Hippocampal formation (tissue), 2 donors: ENCODE data around the gene CARD19.

Source experiments
- DNase-seq, 2 donors: peaks; one replicate each; lab custom pipeline; 2025; lab: John Stamatoyannopoulos, UW

The CARD19 gene

DNA sequence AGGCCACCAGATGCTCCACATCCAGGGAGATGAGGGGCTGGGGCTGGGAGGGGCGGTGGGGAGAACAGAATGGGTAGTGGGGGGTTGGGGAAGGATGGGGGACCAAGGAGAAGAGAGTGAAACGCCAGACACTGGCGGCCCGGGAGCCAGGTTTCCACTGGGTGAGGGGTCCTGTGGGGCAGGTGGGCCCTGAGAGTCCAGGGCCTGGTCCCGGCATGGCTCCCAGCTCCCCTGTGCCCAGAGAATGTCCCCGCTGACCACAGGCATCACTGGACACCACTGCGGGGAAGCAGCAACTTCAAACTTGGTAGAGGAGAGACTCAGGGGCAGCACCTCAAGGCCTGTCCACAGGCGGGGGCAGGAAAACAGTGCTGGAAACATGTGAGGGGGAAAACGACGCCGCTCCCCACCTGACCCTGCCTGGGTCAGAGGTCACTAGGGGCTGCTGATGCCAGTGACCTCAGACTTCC lies 24.9 kb downstream of the CARD19 start:
- no peak for DNase-seq

DNA sequence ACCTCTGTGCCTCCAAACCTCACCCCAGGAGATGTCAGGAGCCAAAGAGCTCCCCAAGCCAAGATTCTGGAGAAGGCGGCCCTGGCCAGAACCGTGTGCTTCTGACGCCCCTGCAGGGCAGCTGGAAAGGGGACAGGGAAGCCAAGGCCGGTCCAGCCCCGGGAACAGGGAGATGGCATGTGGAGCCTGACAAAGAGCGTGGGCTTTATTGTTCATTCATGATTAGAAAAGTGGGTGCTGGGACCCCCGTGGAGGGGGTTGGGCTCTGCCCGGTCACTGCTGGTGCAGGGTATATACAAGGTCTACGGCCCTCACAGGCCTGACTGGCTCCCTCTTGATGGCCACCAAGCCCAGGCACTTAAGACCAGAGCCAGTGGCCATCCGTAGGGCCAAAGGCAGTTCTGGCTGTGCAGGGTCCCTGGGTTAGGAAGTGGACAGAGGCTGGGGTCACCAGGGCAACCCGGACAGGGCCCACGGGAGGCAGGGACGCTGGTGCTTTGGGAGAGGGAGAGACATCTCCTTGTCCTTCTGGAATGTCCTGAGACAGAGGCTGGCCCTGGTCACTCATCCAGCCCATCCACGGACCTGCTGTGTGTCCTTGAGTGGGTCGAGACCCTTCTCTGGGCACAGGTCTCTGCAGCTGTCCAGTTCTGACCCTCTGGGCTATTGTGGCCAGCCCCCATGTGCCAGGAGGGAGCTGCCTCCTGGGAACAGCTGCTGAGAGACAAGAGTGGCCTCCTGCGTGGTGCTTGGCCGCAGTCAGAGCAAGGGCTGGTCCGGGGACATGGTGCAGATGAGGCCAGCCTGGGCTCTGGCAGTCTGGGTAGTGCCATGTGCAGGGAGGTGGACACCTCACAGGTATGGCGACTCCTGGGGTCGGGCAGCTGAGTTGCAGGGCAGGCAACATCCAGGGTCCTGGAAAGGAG lies 25.6 kb downstream of the CARD19 start:
- no peak for DNase-seq

DNA sequence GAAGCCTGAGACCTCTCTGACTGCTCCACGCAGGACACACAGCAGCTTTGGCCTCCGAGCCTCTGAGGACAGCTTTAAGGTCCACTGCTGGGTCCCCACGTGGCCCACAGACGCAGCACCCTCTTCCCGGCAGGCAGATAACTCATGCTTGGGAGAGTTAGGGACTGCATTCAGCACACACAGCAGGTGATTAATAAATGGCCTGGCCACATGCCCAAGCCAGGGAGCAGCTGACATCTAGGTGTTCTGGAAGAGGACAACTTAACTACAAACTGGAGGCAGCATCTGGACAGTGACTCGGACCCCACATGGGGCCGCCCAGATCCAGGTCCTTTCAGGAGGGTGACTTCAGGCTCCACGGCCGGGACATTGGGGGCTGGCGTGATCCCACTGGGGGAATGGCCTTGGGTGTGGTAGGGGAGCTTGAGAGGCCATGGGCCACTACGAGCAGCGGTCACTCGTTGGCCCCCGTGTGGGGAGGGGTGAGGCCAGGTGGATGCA lies 26.8 kb downstream of the CARD19 start:
- no peak for DNase-seq

DNA sequence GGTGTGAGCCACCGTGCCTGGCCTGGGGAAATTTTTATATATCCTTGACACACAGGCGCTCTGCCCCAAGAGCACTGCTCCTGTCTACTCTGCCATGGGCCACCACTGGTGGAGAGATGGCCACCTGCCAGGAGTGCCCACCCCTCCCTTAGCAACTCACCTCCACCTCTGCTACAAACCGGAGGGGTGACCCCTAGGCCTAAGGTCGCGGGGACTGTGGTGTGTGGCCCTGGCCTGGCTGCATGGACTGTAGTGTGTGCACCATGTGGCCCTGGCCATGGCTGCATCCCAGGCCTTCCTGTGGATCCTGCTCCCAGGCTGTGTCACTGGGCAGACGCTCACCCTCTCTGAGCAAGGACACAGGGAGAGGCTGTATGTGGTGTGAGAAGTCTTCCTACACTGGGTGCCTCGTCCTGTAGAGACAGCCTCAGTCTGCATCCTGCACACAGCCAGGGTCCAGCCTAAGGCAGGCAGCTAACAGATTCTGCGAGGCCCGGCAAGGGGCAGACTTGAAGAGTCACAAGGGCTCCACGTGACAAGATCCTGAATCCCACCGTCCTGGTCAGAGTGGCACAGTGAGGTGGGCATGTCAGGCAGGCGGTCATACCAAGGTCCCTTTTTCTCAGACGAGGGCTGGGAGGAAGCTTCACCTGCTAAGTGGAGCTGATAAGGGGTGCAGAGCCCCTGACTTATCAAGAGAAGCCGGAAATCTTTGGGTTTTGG lies 27.7 kb downstream of the CARD19 start:
- no peak for DNase-seq

DNA sequence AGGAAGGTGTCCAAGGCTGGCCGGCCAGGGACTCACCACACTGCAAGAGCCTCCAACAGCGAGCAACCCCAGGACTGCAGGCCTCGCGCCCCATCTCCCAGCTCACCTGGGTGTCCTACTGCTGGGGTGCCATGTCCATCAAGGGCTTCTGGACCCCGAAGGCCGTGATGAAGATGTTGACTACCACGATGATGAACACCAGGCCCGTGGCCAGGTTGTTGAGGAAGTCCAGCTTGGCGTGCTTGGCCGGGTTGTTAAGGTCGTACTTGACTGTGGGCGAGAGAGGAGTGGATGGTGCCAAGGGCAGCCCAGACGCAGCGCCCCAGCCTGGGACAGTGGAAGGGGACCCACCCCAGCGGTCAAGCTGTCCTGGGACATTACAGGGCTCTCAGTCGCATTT lies 28.8 kb downstream of the CARD19 start:
- no peak for DNase-seq

DNA sequence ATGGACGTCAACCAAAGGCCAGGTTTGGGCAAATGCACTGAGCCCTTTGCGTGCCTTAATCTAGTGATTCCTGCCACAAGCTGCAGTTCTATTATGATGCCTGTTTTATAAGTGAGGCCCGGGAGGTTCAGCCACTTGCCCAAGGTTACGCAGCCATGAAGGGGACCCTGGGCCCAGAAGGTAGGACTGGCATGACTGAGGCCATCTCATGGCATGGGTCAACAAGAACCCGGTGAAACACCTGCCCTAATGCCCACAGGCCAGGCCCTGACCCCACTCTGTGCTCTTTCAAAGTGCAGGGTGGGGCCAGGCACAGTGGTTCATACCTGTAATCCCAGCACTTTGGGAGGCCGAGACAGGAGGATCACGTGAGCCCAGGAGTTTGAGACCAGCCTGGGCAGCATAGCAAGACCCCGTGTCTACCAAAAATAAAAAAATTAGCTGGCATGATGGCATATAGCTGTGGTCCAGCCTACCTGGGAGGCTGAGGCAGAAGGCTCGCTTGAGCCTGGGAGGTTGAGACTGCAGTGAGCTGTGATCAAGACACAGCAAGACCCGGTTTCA lies 29.4 kb downstream of the CARD19 start:
- no peak for DNase-seq

DNA sequence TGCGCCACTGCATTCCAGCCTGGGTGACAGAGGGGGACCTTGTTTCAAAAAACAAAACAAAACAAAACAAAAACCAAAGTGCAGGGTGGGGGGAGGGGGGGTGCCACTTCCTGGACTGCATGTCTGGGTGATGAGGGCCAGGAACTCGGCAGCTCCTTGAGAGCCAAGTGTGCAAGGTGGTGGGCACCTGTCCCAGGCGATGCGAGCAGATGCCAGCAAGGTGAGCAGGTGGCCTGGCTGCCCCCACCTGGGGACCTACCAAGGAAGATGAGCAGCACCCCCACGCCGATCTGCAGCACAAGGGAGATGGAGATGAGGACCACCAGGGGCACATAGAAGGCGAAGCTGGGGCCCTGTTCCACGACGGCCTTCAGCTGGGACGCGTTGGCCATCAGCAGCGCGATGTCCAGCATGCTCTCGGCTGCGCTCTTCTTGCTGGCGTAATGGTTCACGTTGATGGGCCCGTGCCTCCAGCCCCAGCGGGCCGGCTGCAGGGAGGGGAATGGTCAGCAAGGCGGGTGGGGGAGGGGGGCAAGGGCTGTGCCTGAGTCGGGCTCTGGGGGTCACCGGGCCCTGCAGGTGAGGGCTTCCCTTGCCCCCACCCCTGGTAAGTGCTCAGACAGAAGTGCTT lies 30.2 kb downstream of the CARD19 start:
- no peak for DNase-seq

DNA sequence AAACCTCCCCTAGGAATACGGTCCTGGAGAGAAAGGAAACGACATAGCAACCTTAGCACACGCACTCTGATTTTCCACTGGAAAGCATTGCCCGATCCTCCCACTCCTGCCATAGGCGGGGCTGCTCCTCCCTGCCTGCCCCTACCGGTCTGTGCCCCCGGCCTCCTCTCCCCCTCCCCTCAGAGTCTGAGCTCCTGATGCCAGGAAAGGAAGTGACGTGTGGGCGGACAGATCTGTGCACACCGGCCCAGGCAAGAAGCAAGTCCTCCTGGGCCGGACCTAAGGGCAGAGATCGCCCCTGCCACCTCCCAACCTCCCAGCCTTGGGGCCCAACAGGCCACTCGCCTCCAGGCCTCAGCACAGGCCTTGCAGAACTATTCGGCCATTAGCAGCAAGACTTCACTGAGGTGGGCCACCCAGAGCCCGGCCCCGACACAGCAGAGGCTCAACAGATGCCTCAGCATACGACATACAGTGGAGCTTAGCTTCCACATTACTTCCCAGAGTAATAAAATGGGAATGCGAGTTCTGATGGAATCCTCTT lies 30.9 kb downstream of the CARD19 start:
- no peak for DNase-seq

DNA sequence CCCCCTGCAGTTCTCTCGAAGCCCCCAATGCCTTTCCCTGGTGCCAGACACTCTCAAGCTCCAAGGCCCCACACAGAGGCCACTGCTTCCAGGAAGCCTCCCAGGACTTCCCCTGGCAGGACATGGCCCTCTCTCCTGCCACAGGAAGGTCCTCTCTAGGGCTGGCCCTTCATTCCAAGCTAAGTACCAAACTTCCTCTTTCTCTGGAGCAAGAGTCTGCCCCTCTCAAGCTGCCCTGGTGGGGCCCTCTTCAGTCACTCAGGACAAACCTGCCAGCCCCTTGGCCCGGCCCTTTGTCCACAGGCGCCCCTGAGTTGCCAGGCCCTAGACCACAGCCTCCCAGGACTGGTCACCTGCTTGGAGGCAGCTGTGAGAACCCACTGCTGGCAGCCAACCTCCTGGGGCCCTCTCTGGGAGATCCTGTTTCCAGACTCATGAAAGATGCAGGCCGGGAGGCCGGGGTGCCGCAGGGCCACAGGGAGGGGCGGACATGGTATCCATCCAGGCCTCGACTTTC lies 31.4 kb downstream of the CARD19 start:
- DNase-seq, result peak in 1 of 2 donors; percentile 59

DNA sequence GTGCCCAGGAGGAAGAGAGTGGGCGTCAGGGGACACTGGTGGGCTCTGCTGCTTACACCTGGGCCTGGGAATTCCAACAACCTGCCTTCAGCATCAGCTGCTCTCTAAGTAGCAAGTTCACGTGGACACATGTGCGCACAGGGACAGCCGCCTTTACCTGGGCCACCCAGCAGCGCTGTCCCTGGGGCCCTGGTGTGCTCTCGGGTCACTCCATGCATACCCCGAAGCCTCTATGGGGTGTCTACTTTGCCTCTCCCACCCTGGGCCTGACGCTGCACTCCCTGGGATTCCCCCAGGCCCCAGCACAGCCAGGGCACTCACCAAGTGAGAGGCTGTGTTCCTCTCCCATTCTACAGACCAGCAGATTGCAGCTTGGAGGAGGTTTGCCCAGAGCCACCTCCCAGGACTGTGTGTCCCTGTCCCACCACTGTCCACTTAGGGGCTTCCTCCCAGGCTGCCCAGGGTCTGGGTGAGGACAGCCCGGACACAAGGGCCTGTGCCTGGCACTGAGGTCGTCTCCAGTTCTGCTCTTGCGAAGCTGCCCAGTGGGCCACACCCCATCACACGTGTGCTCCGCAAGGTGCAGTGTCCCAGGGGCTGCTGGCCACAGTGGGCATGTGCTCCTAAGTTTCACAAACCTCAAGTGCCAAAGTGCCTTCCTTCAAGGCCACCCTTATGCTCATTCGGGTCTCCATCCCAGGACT lies 32.1 kb downstream of the CARD19 start:
- DNase-seq, result no peak

DNA sequence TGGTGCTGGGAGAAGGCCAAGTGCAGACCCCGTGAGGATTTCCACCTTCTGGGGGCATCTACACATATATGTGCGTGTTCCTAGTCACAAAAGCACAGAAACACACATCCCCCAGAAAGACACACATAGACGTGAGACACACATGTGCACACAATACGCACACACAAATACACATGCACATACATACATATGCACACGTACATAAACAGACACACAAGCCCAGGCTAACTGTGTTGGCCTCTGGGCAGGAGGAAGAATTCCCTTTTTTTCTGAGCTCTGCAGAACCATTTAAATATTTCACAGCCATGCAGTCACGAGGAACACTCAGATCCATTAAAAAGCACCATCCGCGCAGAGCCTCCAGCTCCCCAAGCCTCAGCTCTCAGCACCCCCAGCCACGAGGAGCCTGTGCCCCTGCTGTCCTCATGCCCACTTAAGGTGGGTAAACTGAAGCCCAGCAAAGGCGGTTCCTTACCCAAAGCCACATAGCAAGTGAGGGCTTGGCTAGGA lies 32.8 kb downstream of the CARD19 start:
- no peak for DNase-seq

DNA sequence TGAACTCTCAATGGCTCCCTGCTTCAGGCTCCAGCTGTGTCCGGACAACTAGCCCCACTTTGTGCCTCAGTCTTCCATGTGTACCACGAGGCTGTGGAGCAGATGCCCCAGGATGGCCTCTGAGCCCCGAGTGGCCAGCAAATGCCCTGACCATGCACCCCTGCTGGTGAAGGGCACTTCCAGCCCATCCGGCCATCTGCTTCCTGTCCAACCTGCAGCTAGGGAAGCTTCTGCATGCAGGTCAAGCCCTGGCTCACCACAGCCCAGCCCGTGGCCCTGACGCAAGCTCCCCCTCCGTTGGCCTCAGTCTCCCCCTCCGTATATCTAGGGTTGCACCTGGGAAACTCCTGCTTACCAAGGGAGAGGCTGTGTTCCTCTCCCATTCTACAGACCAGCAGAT lies 33.3 kb downstream of the CARD19 start:
- peak in 1 of 2 donors; percentile 43 for DNase-seq

DNA sequence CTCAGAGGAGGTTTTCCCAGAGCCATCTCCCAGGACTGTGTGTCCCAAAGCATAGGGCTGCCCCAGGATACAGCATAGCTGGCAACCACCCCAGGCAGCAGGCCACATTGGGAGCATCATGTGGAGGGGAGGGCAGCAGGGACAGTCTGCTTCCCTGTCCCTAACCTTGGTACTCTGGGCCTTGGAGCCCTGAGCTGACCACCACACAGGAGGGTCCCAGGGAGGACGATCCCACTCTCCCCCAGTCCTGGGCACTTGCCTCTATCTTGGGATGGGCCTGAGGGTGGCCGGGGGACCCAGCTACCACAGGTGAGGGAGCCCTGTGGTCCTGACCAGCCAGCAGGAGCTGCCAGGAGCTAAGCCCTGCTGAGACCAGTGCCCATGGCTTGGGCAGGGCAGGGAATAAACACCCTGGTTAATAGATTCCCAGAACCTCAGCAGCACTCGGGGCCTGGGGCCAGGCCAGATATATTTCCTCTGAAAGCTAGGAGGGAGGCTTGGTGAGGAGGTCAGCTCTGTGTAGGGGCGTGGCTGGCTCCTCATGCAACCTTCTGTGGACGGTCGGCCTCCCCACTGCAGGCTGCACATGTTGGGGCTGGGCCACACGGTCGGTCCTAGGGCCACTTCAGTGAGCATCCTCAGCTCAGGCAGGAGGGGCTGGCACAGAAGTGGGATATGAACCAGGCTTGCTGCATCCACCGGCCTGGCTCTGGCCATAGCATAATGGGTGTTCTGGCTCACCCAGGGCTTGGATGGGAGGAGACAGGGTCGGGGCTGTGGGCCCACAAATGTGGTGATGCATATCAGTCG lies 33.9 kb downstream of the CARD19 start:
- DNase-seq, result no peak

DNA sequence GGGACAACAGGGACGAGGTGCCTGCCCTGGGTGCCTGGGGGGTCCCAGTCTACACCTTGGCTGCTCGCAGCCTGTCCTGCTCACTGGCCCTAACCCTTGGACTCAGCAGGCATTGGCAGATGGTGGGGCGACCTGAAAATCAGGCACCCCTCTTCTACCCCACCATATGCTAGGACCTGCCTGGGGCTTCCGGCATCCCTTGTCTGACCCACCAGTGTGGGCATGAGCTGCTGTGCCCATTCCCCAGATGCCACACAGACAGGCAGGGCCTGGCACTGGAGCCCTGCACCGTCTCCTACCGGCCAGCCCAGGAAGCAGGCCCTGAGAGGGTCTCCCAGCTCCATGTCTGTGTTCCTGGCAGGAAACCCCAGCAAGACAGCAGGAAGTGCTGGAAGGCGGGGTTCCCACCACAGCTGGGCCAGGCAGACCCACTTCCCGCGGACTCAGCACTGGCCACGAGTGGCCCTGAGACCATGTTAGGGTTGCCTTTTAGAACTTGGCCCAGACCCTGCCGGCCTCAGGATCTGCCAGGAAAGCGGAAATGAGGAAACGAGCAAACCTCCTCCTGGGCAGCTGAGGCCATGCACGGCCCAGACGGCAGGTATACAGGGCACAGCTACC lies 35.0 kb downstream of the CARD19 start:
- peak in 1 of 2 donors; percentile 20 for DNase-seq

DNA sequence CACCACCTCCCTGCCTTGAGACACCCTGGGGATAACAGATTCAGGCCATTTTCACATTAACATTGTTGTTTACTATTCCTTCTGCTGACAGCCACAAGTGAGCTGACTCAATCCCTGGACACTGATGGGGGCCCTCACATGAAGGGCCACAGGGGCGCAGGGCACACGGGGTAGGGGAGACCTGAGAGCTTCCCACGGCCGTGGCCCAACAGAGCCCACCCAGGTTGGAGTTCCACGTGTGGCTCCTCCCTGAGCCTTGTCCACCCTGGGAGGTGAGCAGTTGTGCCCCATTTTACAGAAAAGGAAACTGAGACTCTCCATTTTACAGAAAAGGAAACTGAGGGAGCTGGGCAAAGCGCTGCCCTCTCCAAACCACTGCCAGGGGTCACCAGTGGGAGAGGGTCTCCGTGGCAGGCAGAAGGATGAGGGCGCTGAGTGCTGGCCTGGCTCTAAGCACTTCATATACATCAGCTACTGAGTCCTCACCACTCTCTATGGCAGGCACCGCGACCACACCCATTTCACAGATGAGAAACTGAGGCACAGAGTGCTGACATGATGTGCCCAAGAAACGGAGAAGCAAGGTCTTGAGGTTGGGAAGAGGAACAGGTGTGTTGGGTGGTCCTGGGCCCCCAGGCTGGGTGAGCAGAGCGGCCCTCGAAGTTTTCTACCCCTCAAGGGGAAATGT lies 35.7 kb downstream of the CARD19 start:
- DNase-seq, result no peak

DNA sequence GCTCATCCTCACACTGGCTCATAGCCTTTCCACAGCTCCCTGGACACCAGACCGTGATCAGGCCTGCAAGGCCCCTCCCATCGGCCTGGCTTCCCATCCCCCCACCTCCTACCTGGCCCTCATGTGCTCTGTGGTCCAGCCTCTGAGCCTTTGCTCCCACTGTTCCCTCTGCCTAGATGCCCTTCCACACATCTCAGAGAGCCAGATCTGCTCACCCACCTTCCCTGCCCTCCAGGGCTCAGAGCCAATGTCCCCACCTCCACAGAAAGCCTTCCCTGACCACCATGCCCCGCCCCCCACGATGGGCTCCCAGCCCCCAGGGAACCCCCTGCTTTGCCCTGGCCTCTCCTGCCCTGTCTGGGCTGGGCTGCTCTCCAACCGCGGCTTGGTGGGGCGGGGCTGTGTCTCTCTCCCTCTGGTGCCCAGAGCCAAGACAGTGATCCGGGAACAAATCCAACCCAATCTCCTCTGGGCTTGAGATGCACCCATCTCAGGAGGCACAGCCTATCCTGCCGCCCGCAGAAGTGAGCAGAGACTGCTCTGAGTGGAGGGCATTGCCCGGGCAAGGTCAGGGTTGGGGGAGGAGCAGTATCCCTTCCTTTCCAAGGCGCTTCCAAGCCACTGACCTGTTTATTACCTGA lies 36.4 kb downstream of the CARD19 start:
- DNase-seq, result peak in 1 of 2 donors; percentile 49

DNA sequence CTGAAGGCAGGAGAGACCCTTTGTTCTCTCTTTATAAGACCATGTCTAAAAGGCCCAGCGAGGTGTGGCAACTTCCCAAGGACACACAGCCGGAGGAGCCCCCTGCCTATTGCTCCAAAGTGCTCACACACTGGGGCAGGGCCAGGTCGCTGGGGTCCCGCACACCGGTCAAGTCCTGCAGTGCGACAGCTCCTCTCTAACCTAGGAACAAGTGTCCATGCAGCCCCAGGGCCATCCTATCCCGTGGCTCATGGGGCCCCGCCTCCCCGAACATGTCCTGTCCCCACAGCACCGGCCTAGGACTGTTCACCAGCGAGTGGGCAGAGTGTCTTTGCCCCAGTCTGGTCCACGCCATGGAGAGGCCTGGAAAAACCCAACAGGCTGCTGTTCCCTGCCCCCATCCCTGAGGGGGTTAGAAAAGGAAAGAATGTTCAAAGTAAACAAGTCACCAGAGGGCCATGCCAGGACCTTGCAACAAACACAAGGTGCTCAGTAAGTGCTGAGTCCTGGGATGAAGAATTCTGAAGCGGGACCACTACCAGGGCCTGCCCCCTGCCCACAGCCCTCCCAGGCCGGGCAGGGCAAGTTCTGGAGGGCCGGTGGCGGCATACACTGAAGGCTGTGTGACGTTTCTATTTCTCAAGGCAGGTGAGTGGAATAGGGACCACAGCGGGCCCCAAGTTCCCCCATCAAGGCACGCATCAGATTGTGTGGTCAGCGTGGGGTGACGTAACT lies 37.1 kb downstream of the CARD19 start:
- DNase-seq, result peak in 1 of 2 donors; percentile 58

DNA sequence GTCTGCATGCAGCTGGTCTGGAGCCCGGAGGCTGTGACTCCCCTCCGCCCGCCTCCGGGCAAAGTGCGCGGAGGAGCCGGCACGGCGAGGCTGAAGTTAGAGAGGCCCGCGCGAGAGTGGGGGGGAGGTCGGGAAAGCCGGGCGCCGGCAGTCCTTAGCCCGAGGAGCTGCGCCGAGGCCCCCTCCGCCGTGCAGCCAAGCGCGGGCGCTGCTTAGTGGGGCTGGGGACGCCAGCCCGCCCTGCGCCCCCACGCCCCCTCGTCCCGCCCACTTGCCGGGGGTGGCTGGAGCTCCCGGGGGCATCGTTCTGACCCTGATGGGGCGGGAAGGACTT lies 37.6 kb downstream of the CARD19 start:
- peak in 1 of 2 donors; percentile 36 for DNase-seq
